GM13976 (cell line): Measurements from ENCODE around the gene SLC39A11.

Experiments
- DNase-seq: peaks from one replicate; pipeline ENCODE4 v3.0.0; 2012; ENCODE audit warnings: low spot score
- in situ Hi-C: fragments of 300-500 bp; cut with MboI; formaldehyde crosslinking; loops from one replicate; pipeline ENCODE4 v1.12.0; 2022; ENCODE audit warnings: low sequenced_read_pairs, mixed read lengths, inconsistent platforms; ENCODE audit not compliant: unreplicated experiment
- TF ChIP-seq, protein P1 (sequence below): IDR thresholded peaks from 2 replicates; pipeline ENCODE4 v1.5.1; 2012; ENCODE audit warnings: borderline replicate concordance, mild to moderate bottlenecking; ENCODE audit not compliant: insufficient read depth; ENCODE audit errors: extremely low read depth, missing control alignments, control extremely low read depth

SLC39A11 gene

DNA sequence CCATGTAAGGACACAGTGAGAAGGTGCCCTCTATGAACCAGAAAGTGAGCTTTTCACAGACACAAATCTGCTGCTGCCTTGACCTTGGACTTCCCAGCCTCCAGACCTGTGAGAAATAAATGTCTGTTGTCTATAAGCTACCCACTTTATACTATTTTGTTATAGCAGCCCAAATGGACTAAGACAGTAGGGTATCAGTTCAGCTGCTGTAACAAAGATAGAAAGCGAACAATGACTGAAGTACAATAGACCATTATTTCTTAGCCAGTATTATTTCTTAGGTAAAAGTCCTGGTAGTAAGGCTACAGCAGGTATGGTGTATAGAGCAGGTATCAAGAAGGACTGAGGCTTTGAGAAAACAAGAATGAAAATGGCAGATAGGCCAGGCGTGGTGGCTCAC, 117.0 kb downstream of the SLC39A11 start:
- in situ Hi-C loops = loop anchor here (25.0 kb wide), 1 partner anchor 413 kb away; no protein-coding TSS in a partner anchor
- DNase-seq = no peak
- TF ChIP-seq, protein P1, sequence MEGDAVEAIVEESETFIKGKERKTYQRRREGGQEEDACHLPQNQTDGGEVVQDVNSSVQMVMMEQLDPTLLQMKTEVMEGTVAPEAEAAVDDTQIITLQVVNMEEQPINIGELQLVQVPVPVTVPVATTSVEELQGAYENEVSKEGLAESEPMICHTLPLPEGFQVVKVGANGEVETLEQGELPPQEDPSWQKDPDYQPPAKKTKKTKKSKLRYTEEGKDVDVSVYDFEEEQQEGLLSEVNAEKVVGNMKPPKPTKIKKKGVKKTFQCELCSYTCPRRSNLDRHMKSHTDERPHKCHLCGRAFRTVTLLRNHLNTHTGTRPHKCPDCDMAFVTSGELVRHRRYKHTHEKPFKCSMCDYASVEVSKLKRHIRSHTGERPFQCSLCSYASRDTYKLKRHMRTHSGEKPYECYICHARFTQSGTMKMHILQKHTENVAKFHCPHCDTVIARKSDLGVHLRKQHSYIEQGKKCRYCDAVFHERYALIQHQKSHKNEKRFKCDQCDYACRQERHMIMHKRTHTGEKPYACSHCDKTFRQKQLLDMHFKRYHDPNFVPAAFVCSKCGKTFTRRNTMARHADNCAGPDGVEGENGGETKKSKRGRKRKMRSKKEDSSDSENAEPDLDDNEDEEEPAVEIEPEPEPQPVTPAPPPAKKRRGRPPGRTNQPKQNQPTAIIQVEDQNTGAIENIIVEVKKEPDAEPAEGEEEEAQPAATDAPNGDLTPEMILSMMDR = no peak

GRCh38 chr17:72974605-72975232, 117.8 kb downstream of the SLC39A11 start:
- DNase-seq = no peak
- in situ Hi-C loops = loop anchor here (25.0 kb wide), 1 partner anchor 412 kb away; no protein-coding TSS in a partner anchor
- TF ChIP-seq, protein P1 = no peak

DNA sequence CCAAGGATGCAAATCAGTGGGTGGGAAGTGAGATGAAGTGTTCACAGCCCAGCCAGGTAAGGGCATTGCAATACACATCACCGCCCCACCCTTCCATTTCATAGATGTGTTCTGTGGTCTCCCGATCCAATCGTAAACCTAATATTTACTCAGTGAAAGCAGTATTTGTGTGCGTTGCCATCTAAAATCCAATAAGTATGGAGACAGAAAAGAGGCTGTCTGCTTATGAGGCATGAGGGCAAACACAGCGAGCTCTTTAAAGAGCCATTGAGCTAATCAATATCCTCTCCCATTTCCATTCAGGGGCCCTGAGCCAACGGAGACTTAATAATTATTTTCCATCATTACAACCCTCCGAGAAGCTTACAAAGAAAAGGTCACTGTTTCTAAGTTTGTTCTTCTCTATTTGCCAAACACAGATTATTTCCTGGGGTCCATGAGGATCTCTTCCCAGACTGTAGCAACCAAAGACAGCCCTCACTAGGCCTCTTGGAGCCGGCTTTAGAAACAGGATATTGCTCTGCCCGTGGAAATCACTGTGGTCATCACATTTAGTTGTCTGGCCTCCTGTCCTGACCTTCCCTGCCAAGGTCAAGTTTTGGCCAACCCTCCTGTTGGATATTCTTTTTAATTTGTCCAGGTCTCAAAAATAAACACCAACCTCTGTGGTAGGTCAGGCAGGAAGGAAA, 120.1 kb downstream of the SLC39A11 start:
- DNase-seq = no peak
- TF ChIP-seq, protein P1 = no peak
- in situ Hi-C loops = no loop called here

DNA sequence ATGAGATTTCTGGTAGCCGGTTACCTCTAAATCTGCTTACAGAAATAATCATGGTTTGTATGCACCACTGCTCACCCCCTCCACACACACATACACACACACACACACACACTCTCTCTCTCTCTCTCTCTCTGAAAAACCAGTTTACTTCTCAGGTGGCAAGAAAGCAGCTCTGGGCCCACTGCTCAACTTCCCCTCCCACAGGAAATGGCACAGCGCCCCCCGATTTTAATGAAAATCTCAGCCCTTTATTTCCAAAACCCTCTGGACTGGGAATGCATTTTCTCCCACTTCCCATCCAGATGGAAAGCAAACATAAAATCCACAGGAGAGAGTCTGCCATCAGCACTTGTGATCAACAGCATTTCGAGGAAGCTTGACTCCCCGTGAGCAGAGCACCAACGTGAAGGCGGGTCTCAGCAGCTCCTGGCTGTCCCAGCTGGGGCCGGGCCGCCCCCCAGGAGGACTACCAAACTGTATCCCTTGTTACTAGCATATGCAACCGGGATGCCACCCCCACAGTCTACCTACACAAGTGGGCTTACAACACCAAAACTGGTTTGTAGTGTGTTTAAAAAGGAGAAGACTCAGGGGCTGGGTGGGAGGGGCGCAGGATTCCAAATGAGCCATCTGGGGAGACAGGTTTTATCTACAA, 121.1 kb downstream of the SLC39A11 start:
- TF ChIP-seq, protein P1 = no peak
- in situ Hi-C loops = no loop called here

GRCh38 chr17:72970797-72971196, 121.7 kb downstream of the SLC39A11 start:
- no peak for DNase-seq
- in situ Hi-C loops = no loop called here
- TF ChIP-seq, protein P1 = no peak

More for the DNA sequence above, 121.1 kb downstream of the SLC39A11 start:
- no peak for DNase-seq

- no peak for DNase-seq
- in situ Hi-C loops = no loop called here
- TF ChIP-seq, protein P1 = no peak
Observed at GRCh38 chr17:72970246-72970645, 122.2 kb downstream of the SLC39A11 start.
